Panc1 (cell line): ENCODE data around the gene ISOC2. TPM values are rescaled to one million over a fixed set of nuclear protein-coding genes. Genes with fewer than 3 reads are reported as not detected.
"Not testable (repeated sequence)": the region's sequence is repeated elsewhere in the genome, so short reads cannot be mapped to it uniquely, and the experiment has no call there.

Source experiments
- ATAC-seq: fragments of 200-7000 bp; cut with Tn5 transposase; 2 replicates; pipeline ENCODE4 v1.9.1; 2020; ENCODE audit warnings: mild to moderate bottlenecking, moderate library complexity
- BruUV-seq: library from RNA; stranded (reverse); fragments of 400-500 nt; replicated peaks from 2 replicates; lab custom pipeline; 2021; lab: Mats Ljungman, UMichigan
- CTCF ChIA-PET: fragments of 300-600 bp; sonication (Branson Sonifier 250); formaldehyde crosslinking; loops from one replicate; lab custom pipeline; 2022; ENCODE audit warnings: antibody characterized with exemption; lab: Charles Lee
- POLR2A ChIA-PET: fragments of 300-600 bp; sonication (Branson Sonifier 250); formaldehyde crosslinking; loops from one replicate; lab custom pipeline; 2022; ENCODE audit warnings: antibody characterized with exemption; lab: Charles Lee
- DNase-seq: peaks from one replicate; pipeline ENCODE4 v3.0.0-alpha.2; 2010; ENCODE audit warnings: low read depth, low spot score
- H3K27ac ChIP-seq: 2 replicates; pipeline ENCODE4 v1.5.1; 2011; ENCODE audit warnings: mild to moderate bottlenecking, low read length, inconsistent platforms
- H3K27me3 ChIP-seq: fragments of 200-500 bp; sonication (Bioruptor generic); 2 replicates; pipeline ENCODE4 v1.6.0; 2014; ENCODE audit warnings: low read length, inconsistent platforms; ENCODE audit not compliant: control insufficient read depth, insufficient read depth
- H3K36me3 ChIP-seq: fragments of 200-500 bp; sonication (Bioruptor generic); 2 replicates; pipeline ENCODE4 v1.5.1; 2014; ENCODE audit warnings: inconsistent platforms, mild to moderate bottlenecking, low read length, moderate library complexity; ENCODE audit not compliant: control insufficient read depth, insufficient read depth
- H3K4me1 ChIP-seq: 2 replicates; pipeline ENCODE4 v1.5.1; 2011; ENCODE audit warnings: inconsistent platforms, mild to moderate bottlenecking, low read length, moderate library complexity; ENCODE audit not compliant: control insufficient read depth, insufficient read depth
- H3K4me3 ChIP-seq, 2 experiments: 2 replicates each; pipeline ENCODE4 v1.5.1; 2011 to 2012; ENCODE audit warnings: low read depth in 2 of 2, low read length in 2 of 2, mild to moderate bottlenecking in 2 of 2, inconsistent platforms in 1 of 2, moderate library complexity in 1 of 2
- H3K9me3 ChIP-seq: fragments of 200-500 bp; sonication (Bioruptor generic); 2 replicates; pipeline ENCODE4 v1.5.1; 2014; ENCODE audit warnings: low read depth, mild to moderate bottlenecking, inconsistent platforms, low read length, moderate library complexity; ENCODE audit not compliant: control insufficient read depth, insufficient read depth
- POLR2AphosphoS5 ChIP-seq: IDR thresholded peaks from 2 replicates; pipeline ENCODE4 v1.6.1; 2012; ENCODE audit warnings: mild to moderate bottlenecking, low read depth, low read length, moderate library complexity
- SIN3A ChIP-seq: IDR thresholded peaks from 2 replicates; pipeline ENCODE4 v1.6.1; 2012; ENCODE audit warnings: low read depth, mild to moderate bottlenecking, low read length, moderate library complexity, borderline replicate concordance; ENCODE audit not compliant: insufficient read depth
- TCF7L2 ChIP-seq: IDR thresholded peaks from 2 replicates; pipeline ENCODE4 v1.6.1; 2011; ENCODE audit warnings: mild to moderate bottlenecking, low read depth, low read length, inconsistent platforms
- in situ Hi-C: cut with HindIII; loops from 2 replicates; pipeline ENCODE4 v1.10.0; 2016; ENCODE audit warnings: low sequenced_read_pairs, low pct_unique_long_range_greater_than_20kb
- intact Hi-C: fragments of 100-400 bp; cut with micrococcal nuclease; formaldehyde crosslinking; loops from one replicate; pipeline ENCODE4 v1.10.0; 2022; ENCODE audit not compliant: unreplicated experiment
- total RNA-seq: library from RNA; stranded (reverse); gene quantifications from one replicate; pipeline ENCODE4 v1.2.1, GENCODE V29; 2021; ENCODE audit not compliant: unreplicated experiment
- TF ChIP-seq, protein P1 (sequence below): fragments of 450-650 bp; IDR thresholded peaks from 2 replicates; pipeline ENCODE4 v1.5.1; 2017; ENCODE audit warnings: mild to moderate bottlenecking
- TF ChIP-seq, protein P2 (sequence below), 2 experiments: IDR thresholded peaks; 2 replicates each; pipeline ENCODE4 v1.6.1; 2011 to 2012; ENCODE audit warnings: low read depth in 2 of 2, control low read depth in 1 of 2, low read length in 1 of 2, mild to moderate bottlenecking in 1 of 2, moderate library complexity in 1 of 2; ENCODE audit not compliant: insufficient read depth in 1 of 2

The ISOC2 gene
- total RNA-seq, 1 experiment from 2014 or later: 150 TPM

DNA sequence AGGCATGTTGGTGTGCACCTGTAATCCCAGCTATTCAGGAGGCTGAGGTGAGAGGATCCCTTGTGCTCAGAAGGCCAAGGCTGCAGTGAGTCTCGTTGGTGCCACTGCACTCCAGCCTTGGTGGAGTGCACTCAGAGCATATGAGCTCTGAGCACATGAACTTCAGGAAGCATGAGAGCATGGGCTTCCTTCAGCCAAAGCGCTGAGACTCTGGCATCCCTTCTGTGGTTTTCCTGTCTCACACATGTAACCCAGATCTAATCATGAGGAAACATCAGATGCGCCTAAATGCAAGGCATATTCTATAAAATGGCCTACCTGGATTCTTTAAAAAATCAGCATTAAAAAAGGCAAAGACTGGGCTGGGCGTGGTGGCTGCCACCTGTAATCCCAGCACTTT, 40.2 kb downstream of the ISOC2 start:
- H3K36me3 ChIP-seq, H3K4me1 ChIP-seq, DNase-seq, BruUV-seq, ATAC-seq, in situ Hi-C loops, H3K27ac ChIP-seq, H3K27me3 ChIP-seq, H3K4me3 ChIP-seq, H3K9me3 ChIP-seq, POLR2A ChIA-PET: not testable (repeated sequence)
- CTCF ChIA-PET: interaction anchor here (0.6 kb wide), 1 partner anchor 32 kb away, joined by 3 read pairs; no protein-coding TSS in a partner anchor
- intact Hi-C loops: loop anchor here (10.0 kb wide), 1 partner anchor 276 kb away; the partner anchor contains the start of gene TNNT1

DNA sequence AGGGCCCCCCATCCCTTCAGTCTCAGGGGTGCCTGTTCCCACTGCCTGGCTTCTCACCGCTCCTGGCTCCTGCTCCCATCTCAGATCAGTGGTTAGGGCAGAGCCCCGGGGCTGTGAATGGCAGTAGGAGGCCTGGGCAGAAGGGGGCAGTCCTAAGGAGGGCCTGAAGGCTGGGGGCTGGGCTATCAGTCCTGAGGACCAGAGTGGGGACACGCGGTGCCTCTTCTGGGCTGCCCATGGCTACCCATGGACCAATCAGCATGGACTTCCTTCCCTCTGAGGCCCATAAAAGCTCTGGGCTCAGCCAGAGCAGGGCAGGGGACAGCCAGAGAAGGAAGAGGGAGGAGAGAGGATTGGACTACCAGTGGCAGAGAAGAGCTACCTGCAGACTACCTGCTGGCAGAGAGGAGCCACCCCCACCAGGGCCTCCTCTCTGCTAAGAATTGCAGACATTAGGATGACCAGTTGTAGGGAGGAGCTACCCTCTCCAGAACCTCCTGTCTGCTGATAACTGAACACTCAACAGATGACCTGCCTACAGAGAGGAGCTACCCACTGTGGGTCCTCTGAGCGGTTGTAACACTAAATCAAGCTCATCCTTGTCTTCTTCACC, 41.7 kb downstream of the ISOC2 start:
- no peaks in the 10 kb centered on the region for H3K27me3 ChIP-seq
- no peak overlapping the region for H3K4me3 ChIP-seq
- H3K27ac ChIP-seq: no peak overlapping the region
- ChIA-PET CTCF (interaction anchor here (0.6 kb wide), 2 partner anchors 33 to 234 kb away, joined by 3 to 7 read pairs; no protein-coding TSS in a partner anchor), POLR2A (interaction anchor here (0.7 kb wide), 1 partner anchor 23 kb away, joined by 6 read pairs; no protein-coding TSS in a partner anchor)
- DNase-seq (no peak), ATAC-seq (no peak)
- intact Hi-C loops: loop anchor here (10.0 kb wide), 1 partner anchor 275 kb away; the partner anchor contains the start of gene TNNT1
- in situ Hi-C loops: no loop called here
- H3K36me3 ChIP-seq: no peaks in the 10 kb centered on the region
- no peak for TF ChIP-seq TCF7L2
- TF ChIP-seq, protein P1, sequence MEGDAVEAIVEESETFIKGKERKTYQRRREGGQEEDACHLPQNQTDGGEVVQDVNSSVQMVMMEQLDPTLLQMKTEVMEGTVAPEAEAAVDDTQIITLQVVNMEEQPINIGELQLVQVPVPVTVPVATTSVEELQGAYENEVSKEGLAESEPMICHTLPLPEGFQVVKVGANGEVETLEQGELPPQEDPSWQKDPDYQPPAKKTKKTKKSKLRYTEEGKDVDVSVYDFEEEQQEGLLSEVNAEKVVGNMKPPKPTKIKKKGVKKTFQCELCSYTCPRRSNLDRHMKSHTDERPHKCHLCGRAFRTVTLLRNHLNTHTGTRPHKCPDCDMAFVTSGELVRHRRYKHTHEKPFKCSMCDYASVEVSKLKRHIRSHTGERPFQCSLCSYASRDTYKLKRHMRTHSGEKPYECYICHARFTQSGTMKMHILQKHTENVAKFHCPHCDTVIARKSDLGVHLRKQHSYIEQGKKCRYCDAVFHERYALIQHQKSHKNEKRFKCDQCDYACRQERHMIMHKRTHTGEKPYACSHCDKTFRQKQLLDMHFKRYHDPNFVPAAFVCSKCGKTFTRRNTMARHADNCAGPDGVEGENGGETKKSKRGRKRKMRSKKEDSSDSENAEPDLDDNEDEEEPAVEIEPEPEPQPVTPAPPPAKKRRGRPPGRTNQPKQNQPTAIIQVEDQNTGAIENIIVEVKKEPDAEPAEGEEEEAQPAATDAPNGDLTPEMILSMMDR: no peak
- TF ChIP-seq POLR2AphosphoS5: no peak
- TF ChIP-seq, protein P2, sequence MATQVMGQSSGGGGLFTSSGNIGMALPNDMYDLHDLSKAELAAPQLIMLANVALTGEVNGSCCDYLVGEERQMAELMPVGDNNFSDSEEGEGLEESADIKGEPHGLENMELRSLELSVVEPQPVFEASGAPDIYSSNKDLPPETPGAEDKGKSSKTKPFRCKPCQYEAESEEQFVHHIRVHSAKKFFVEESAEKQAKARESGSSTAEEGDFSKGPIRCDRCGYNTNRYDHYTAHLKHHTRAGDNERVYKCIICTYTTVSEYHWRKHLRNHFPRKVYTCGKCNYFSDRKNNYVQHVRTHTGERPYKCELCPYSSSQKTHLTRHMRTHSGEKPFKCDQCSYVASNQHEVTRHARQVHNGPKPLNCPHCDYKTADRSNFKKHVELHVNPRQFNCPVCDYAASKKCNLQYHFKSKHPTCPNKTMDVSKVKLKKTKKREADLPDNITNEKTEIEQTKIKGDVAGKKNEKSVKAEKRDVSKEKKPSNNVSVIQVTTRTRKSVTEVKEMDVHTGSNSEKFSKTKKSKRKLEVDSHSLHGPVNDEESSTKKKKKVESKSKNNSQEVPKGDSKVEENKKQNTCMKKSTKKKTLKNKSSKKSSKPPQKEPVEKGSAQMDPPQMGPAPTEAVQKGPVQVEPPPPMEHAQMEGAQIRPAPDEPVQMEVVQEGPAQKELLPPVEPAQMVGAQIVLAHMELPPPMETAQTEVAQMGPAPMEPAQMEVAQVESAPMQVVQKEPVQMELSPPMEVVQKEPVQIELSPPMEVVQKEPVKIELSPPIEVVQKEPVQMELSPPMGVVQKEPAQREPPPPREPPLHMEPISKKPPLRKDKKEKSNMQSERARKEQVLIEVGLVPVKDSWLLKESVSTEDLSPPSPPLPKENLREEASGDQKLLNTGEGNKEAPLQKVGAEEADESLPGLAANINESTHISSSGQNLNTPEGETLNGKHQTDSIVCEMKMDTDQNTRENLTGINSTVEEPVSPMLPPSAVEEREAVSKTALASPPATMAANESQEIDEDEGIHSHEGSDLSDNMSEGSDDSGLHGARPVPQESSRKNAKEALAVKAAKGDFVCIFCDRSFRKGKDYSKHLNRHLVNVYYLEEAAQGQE (IDR thresholded peaks at IDR 0.05; ENCODE audit: insufficient read depth in 1 of 2, low read depth in 2 of 2, low read length in 1 of 2): no peak
- no peak for TF ChIP-seq SIN3A
- BruUV-seq: no TSS peak
- no peaks in the 10 kb centered on the region for H3K4me1 ChIP-seq
- H3K9me3 ChIP-seq: no peaks in the 10 kb centered on the region

DNA sequence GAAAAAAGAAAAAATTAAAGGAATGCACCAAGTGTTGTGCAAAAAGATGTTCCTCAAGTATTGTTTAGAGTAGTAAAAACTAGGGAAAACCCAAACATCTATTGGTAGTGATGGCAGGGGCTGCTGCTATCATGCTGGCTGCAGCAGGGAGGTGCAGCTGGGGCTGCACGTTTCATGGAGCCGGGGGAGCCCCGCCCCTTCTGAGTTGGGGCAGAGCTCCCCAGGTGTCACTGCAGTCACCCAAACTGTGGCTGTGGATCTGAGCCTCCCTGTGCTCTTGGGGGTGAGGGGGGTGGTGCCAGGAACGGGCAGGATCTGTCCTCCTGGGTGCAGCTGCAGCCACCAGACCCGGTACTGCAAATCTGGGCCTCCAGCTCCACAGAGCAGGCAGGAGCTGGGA, 42.3 kb downstream of the ISOC2 start:
- ATAC-seq: no peak

More for the DNA sequence above, 42.3 kb downstream of the ISOC2 start:
- TF ChIP-seq, protein P2 (IDR thresholded peaks at IDR 0.05; ENCODE audit: insufficient read depth in 1 of 2, low read depth in 2 of 2, low read length in 1 of 2): no peak
- TF ChIP-seq POLR2AphosphoS5 (no peak), TCF7L2 (no peak), SIN3A (no peak)
- TF ChIP-seq, protein P1: no peak
- Histone ChIP-seq H3K36me3 (no peaks in the 10 kb centered on the region), H3K27me3 (no peaks in the 10 kb centered on the region), H3K4me3 (no peak overlapping the region), H3K4me1 (no peaks in the 10 kb centered on the region), H3K27ac (no peak overlapping the region), H3K9me3 (no peaks in the 10 kb centered on the region)
- POLR2A ChIA-PET: interaction anchor here (0.7 kb wide), 1 partner anchor 24 kb away, joined by 6 read pairs; no protein-coding TSS in a partner anchor
- BruUV-seq: no TSS peak
- DNase-seq: no peak
- intact Hi-C loops: no loop called here
- CTCF ChIA-PET: interaction anchor here (0.6 kb wide), 3 partner anchors 34 to 234 kb away, joined by 3 to 7 read pairs (median 3); no protein-coding TSS in a partner anchor
- in situ Hi-C loops: no loop called here
